ENCODE data around the gene SLC5A5. TPM values are rescaled to one million over a fixed set of nuclear protein-coding genes. Genes with fewer than 3 reads are reported as not detected.

Gene SLC5A5
- total RNA-seq, 1 donor from 2014 or later = not detected

- Mint-ChIP-seq H3K27me3 (ENCODE audit: low read depth) (peaks cover 8% of the 10 kb centered on the region), H3K27ac (ENCODE audit: unreplicated experiment) (no peak overlapping the region), H3K4me3 (ENCODE audit: unreplicated experiment) (peak overlapping the region; percentile 47), H3K4me1 (ENCODE audit: low read depth) (peaks cover 9% of the 10 kb centered on the region), H3K9me3 (ENCODE audit: low read depth) (no peaks in the 10 kb centered on the region), H3K36me3 (ENCODE audit: low read depth) (no peaks in the 10 kb centered on the region)
- DNase-seq (ENCODE audit: low spot score) = no peak
- TF ChIP-seq CTCF (IDR thresholded peaks at IDR 0.05) = no peak
Measured at GRCh38 chr19:17831419-17831888, 40.3 kb upstream of the SLC5A5 start.

DNA sequence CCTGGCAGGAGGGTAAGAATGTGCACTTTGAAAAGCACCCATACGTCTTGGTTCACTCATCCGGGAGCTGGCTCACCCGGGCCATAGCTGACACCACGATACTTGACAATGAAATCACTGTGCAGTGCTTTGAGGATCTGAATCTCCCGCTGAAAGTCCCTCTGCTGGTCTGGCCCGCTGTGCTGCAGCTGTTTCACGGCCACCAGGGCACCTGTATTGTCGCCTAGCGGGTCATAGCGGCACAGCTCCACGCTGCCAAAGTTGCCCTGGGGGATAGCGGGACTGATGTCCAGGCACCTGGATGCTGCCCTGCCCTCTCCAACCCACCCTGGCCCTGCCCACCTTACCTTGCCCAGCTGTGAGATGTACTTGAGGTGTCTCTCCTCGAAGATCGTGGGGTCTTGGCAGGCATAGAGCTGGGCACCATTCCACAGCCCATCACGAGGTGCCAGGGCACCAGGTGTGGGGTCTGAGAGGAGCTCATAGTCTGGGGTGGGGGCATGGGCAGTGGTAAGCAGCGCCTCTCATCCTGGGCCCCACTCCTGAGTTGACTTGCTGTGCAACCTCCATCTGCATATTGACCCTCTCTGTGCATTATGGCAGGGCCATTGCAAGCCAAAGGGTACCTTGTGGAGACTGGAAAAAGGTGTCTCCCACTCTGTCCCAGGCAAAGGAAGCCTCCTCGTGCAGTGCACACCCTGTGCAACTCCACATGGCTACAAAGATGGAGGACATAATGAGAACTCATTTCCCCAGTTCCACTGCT is 39.1 kb upstream of the SLC5A5 start:
- Mint-ChIP-seq H3K36me3 (ENCODE audit: low read depth) (no peaks in the 10 kb centered on the region), H3K27ac (ENCODE audit: unreplicated experiment) (no peak overlapping the region), H3K4me1 (ENCODE audit: low read depth) (peaks cover 9% of the 10 kb centered on the region), H3K4me3 (ENCODE audit: unreplicated experiment) (no peak overlapping the region), H3K9me3 (ENCODE audit: low read depth) (no peaks in the 10 kb centered on the region), H3K27me3 (ENCODE audit: low read depth) (peaks cover 8% of the 10 kb centered on the region)
- TF ChIP-seq CTCF (IDR thresholded peaks at IDR 0.05) = no peak
- no peak for DNase-seq (ENCODE audit: low spot score)

GRCh38 chr19:17834350-17835181 is 37.2 kb upstream of the SLC5A5 start:
- H3K4me3 Mint-ChIP-seq (ENCODE audit: unreplicated experiment) = no peak overlapping the region

DNA sequence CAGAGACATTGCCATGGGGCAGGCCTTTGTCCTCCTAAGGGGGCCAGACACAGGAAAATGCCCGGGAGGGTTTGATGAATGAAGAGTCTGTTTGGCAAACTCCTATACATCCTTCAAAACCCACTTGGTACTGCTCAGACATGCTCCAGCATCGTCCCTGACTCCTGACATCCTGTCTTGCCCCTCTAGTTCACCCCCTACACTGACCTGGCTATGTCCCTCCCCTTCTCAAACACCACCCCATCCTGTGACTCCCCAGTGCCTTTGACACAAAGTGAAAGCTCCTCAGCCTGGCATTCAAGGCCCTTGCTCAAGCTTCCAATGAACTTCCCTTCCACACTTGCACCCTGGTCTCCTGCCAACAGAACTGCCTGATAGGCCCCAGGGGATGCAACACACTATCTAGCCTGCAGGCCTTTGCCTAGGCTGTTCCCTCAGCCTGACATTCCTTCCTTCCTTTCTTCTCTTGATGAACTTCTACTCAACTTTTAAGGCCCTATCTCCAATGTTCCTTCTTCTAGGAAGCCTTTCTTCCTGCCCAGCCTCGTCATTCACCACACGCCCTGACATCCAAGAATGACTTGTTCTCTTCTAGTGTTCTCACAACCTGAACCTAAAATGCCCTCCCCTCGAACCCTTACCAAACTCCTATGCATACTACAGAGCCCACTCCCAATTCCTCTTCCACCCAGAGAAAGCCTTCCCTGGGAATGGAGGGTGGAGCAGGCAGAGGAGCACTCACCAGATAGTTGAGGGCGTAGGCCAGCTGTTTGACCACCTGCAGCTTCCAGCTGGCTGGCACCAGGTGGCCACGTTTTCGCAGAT is 36.4 kb upstream of the SLC5A5 start:
- H3K27ac Mint-ChIP-seq (ENCODE audit: unreplicated experiment) = no peak overlapping the region
- H3K27me3 Mint-ChIP-seq (ENCODE audit: low read depth) = peaks cover 9% of the 10 kb centered on the region
- DNase-seq (ENCODE audit: low spot score) = no peak
- H3K36me3 Mint-ChIP-seq (ENCODE audit: low read depth) = no peaks in the 10 kb centered on the region
- no peak for TF ChIP-seq CTCF (IDR thresholded peaks at IDR 0.05)
- no peaks in the 10 kb centered on the region for H3K9me3 Mint-ChIP-seq (ENCODE audit: low read depth)
- peaks cover 6% of the 10 kb centered on the region for H3K4me1 Mint-ChIP-seq (ENCODE audit: low read depth)
- H3K4me3 Mint-ChIP-seq (ENCODE audit: unreplicated experiment) = no peak overlapping the region

More at GRCh38 chr19:17834350-17835181, 37.2 kb upstream of the SLC5A5 start:
- Mint-ChIP-seq H3K27me3 (ENCODE audit: low read depth) (peaks cover 8% of the 10 kb centered on the region), H3K27ac (ENCODE audit: unreplicated experiment) (no peak overlapping the region), H3K4me1 (ENCODE audit: low read depth) (peaks cover 9% of the 10 kb centered on the region), H3K9me3 (ENCODE audit: low read depth) (no peaks in the 10 kb centered on the region), H3K36me3 (ENCODE audit: low read depth) (no peaks in the 10 kb centered on the region)
- TF ChIP-seq CTCF (IDR thresholded peaks at IDR 0.05) = peak; percentile 34
- DNase-seq (ENCODE audit: low spot score) = no peak

GRCh38 chr19:17836530-17836929 is 35.2 kb upstream of the SLC5A5 start:
- peaks cover 11% of the 10 kb centered on the region for H3K4me1 Mint-ChIP-seq (ENCODE audit: low read depth)
- no peak overlapping the region for H3K4me3 Mint-ChIP-seq (ENCODE audit: unreplicated experiment)
- DNase-seq (ENCODE audit: low spot score) = no peak
- no peaks in the 10 kb centered on the region for H3K36me3 Mint-ChIP-seq (ENCODE audit: low read depth)
- no peak for TF ChIP-seq CTCF (IDR thresholded peaks at IDR 0.05)
- H3K27me3 Mint-ChIP-seq (ENCODE audit: low read depth) = peaks cover 8% of the 10 kb centered on the region
- H3K9me3 Mint-ChIP-seq (ENCODE audit: low read depth) = no peaks in the 10 kb centered on the region
- H3K27ac Mint-ChIP-seq (ENCODE audit: unreplicated experiment) = no peak overlapping the region

All from chondrocyte (in vitro differentiated cells).